Tibial nerve (tissue), 4 donors: ENCODE data around the gene ST6GALNAC6. TPM values are rescaled to one million over a fixed set of nuclear protein-coding genes. Genes with fewer than 3 reads are reported as not detected.
A peak's percentile ranks its signal among the peaks of the same experiment; 100 is the strongest.

Source experiments
- DNase-seq, 2 donors: peaks; one replicate each; pipeline ENCODE4 v3.0.0-alpha.2; 2019; ENCODE audit warnings: low spot score in 2 of 2
- H3K27ac ChIP-seq, 4 donors: fragments of 200-600 bp; sonication (generic) in 3 of 4; one replicate each; pipeline ENCODE4 v1.5.1; 2017 to 2019; ENCODE audit warnings: mild to moderate bottlenecking in 1 of 4
- H3K27me3 ChIP-seq, 2 donors: fragments of 200-600 bp; sonication (generic) in 1 of 2; one replicate each; pipeline versions ENCODE4 v1.5.1 to v1.6.0; 2017 to 2019
- H3K36me3 ChIP-seq, 3 donors: fragments of 200-600 bp; sonication (generic); one replicate each; pipeline ENCODE4 v1.5.1; 2018 to 2019
- H3K4me1 ChIP-seq, 4 donors: fragments of 200-600 bp; sonication (generic) in 3 of 4; one replicate each; pipeline ENCODE4 v1.5.1; 2017 to 2019
- H3K4me3 ChIP-seq, 4 donors: fragments of 200-600 bp; sonication (generic) in 3 of 4; one replicate each; pipeline ENCODE4 v1.5.1; 2017 to 2019; ENCODE audit warnings: mild to moderate bottlenecking in 1 of 4, moderate library complexity in 1 of 4
- H3K9me3 ChIP-seq, 4 donors: fragments of 200-600 bp; sonication (generic) in 3 of 4; one replicate each; pipeline ENCODE4 v1.5.1; 2017 to 2019
- CTCF ChIP-seq, 5 experiments: fragments of 200-600 bp in 3 of 5; fragments of 450-650 bp in 2 of 5; sonication (generic) in 3 of 5; IDR thresholded peaks; one replicate each; pipeline ENCODE4 v1.5.1; 2016 to 2019; ENCODE audit warnings: antibody characterized with exemption in 5 of 5, mild to moderate bottlenecking in 3 of 5, moderate library complexity in 2 of 5
- EP300 ChIP-seq, 2 donors: sonication (generic); formaldehyde crosslinking; IDR thresholded peaks; one replicate each; pipeline ENCODE4 v1.6.1; 2017; ENCODE audit warnings: antibody characterized with exemption in 2 of 2, mild to moderate bottlenecking in 1 of 2
- POLR2A ChIP-seq, 2 donors: fragments of 450-650 bp; IDR thresholded peaks; one replicate each; pipeline ENCODE4 v1.6.1; 2017; ENCODE audit warnings: antibody characterized with exemption in 2 of 2, mild to moderate bottlenecking in 2 of 2, moderate library complexity in 2 of 2
- WGBS, 2 donors: methylation state at CpG; one replicate each; pipeline ENCODE4 v1.1.5; 2018; 5-methylcytosine and 5-hydroxymethylcytosine counted together
- total RNA-seq, 4 donors: library from RNA; depleted of rRNA; stranded (reverse); fragments of >200 nt; gene quantifications; one replicate each; pipeline ENCODE4 v1.1.0, GENCODE V29; 2016

ST6GALNAC6 gene
- total RNA-seq, 4 donors from 2014 or later: 108 to 193 (median 172) TPM

- peaks cover 0 to 27% (median 0%) of the 10 kb centered on the region in 3 donors for H3K36me3 ChIP-seq
- no peaks in the 10 kb centered on the region for H3K27me3 ChIP-seq
- DNase-seq: peak; percentile 95 to 96
- H3K4me1 ChIP-seq: peaks cover 0 to 63% (median 28%) of the 10 kb centered on the region in 4 donors
- peak within 1 kb of the TSS; percentile 34 to 74 (median 59) for H3K4me3 ChIP-seq
- WGBS, 2 donors: 1 to 8% methylated on average over 18 to 65 of the region's 71 CpGs
- TF ChIP-seq POLR2A (IDR thresholded peaks at IDR 0.05): peak in 1 of 2 donors; percentile 43
- TF ChIP-seq CTCF (IDR thresholded peaks at IDR 0.05): no peak
- peak in 1 of 2 donors; percentile 72 for TF ChIP-seq EP300 (IDR thresholded peaks at IDR 0.05)
- peak within 1 kb of the TSS; percentile 21 to 80 (median 78) for H3K27ac ChIP-seq
- H3K9me3 ChIP-seq: no peaks in the 10 kb centered on the region
Measured at GRCh38 chr9:127916720-127917581, 17.5 kb upstream of the ST6GALNAC6 start, which contains the start of gene ST6GALNAC4. TSS of gene ST6GALNAC4 (minus strand) at chr9:127917041. CDS start at chr9:127916419, 622 bp downstream.

GRCh38 chr9:127915801-127916719 is 16.7 kb upstream of the ST6GALNAC6 start:
- Histone ChIP-seq H3K27ac (peak overlapping the region; percentile 21 to 80 (median 78)), H3K27me3 (no peaks in the 10 kb centered on the region), H3K36me3 (peaks cover 0 to 36% (median 0%) of the 10 kb centered on the region in 3 donors), H3K4me1 (peaks cover 0 to 54% (median 24%) of the 10 kb centered on the region in 4 donors), H3K9me3 (no peaks in the 10 kb centered on the region), H3K4me3 (peak overlapping the region; percentile 34 to 74 (median 59))
- TF ChIP-seq EP300 (IDR thresholded peaks at IDR 0.05): no peak
- no peak for TF ChIP-seq CTCF (IDR thresholded peaks at IDR 0.05)
- no peak for TF ChIP-seq POLR2A (IDR thresholded peaks at IDR 0.05)
- no peak for DNase-seq
- WGBS, 2 donors: 33 to 38% methylated on average over 25 to 26 of the region's 27 CpGs

GRCh38 chr9:127915325-127915752 is 15.9 kb upstream of the ST6GALNAC6 start:
- Histone ChIP-seq H3K9me3 (no peaks in the 10 kb centered on the region), H3K27ac (peak overlapping the region in 3 of 4 donors; percentile 6 to 80 (median 76)), H3K27me3 (no peaks in the 10 kb centered on the region), H3K4me3 (peak overlapping the region in 1 of 4 donors; percentile 74), H3K4me1 (peaks cover 0 to 60% (median 25%) of the 10 kb centered on the region in 4 donors), H3K36me3 (peaks cover 0 to 43% (median 0%) of the 10 kb centered on the region in 3 donors)
- TF ChIP-seq EP300 (IDR thresholded peaks at IDR 0.05) (no peak), CTCF (IDR thresholded peaks at IDR 0.05) (no peak), POLR2A (IDR thresholded peaks at IDR 0.05) (no peak)
- no peak for DNase-seq
- 70 to 76% methylated on average over 4 to 5 of the region's 5 CpGs for WGBS, 2 donors

- Histone ChIP-seq H3K36me3 (peaks cover 0 to 54% (median 0%) of the 10 kb centered on the region in 3 donors), H3K4me3 (no peak overlapping the region), H3K4me1 (peaks cover 0 to 51% (median 20%) of the 10 kb centered on the region in 4 donors), H3K9me3 (no peaks in the 10 kb centered on the region), H3K27me3 (no peaks in the 10 kb centered on the region), H3K27ac (no peak overlapping the region)
- DNase-seq: no peak
- TF ChIP-seq EP300 (IDR thresholded peaks at IDR 0.05): no peak
- no peak for TF ChIP-seq POLR2A (IDR thresholded peaks at IDR 0.05)
- no peak for TF ChIP-seq CTCF (IDR thresholded peaks at IDR 0.05)
- 91 to 93% methylated on average over 11 of the region's 11 CpGs for WGBS, 2 donors
Measured at GRCh38 chr9:127913682-127914081, 14.3 kb upstream of the ST6GALNAC6 start.
